CD14-positive monocyte (primary cell): ENCODE measurements around the gene SYTL4. TPM values are rescaled to one million over a fixed set of nuclear protein-coding genes. Genes with fewer than 3 reads are reported as not detected.

Experiments used
- DNase-seq, 3 donors: peaks; one replicate each; pipeline ENCODE4 v3.0.0-alpha.2; 2011 to 2022
- H2AFZ ChIP-seq: 2 replicates; pipeline ENCODE4 v1.6.0; 2012; ENCODE audit warnings: mild to moderate bottlenecking, low read depth, low read length, inconsistent platforms; ENCODE audit not compliant: insufficient read depth, poor library complexity, severe bottlenecking
- H3K27ac ChIP-seq, 2 donors: 1 replicate in 1 of 2; 2 replicates in 1 of 2; pipeline ENCODE4 v1.5.1; 2012 to 2013; ENCODE audit warnings: low read length in 2 of 2, control low read depth in 1 of 2, inconsistent platforms in 1 of 2, low read depth in 1 of 2, mild to moderate bottlenecking in 1 of 2
- H3K27me3 ChIP-seq, 2 donors: one replicate each; pipeline versions ENCODE4 v1.6.0 to v1.6.1; 2011 to 2013; ENCODE audit warnings: low read length in 2 of 2; ENCODE audit not compliant: control insufficient read depth in 2 of 2, insufficient read depth in 2 of 2
- H3K36me3 ChIP-seq, 2 donors: replicated peaks in 1 of 2; 1 replicate in 1 of 2; 2 replicates in 1 of 2; pipeline versions ENCODE4 v1.5.1 to v1.6.1; 2012 to 2013; ENCODE audit warnings: low read length in 2 of 2, control low read depth in 1 of 2, inconsistent platforms in 1 of 2, mild to moderate bottlenecking in 1 of 2; ENCODE audit not compliant: insufficient read depth in 2 of 2, control insufficient read depth in 1 of 2
- H3K4me1 ChIP-seq, 2 donors: 1 replicate in 1 of 2; 2 replicates in 1 of 2; pipeline versions ENCODE4 v1.5.1 to v1.6.1; 2012 to 2013; ENCODE audit warnings: low read length in 2 of 2, control low read depth in 1 of 2, inconsistent platforms in 1 of 2, mild to moderate bottlenecking in 1 of 2, moderate library complexity in 1 of 2; ENCODE audit not compliant: insufficient read depth in 2 of 2, control insufficient read depth in 1 of 2
- H3K4me2 ChIP-seq: replicated peaks from 2 replicates; pipeline ENCODE3; 2012; ENCODE audit warnings: low read length, moderate library complexity, mild to moderate bottlenecking; ENCODE audit not compliant: poor library complexity, severe bottlenecking; ENCODE audit errors: extremely low read depth
- H3K4me3 ChIP-seq, 3 experiments: fragments of 200-600 bp in 1 of 3; sonication (generic) in 1 of 3; replicated peaks in 1 of 3; 1 replicate in 2 of 3; 2 replicates in 1 of 3; pipeline ENCODE4 v1.5.1; 2011 to 2013; ENCODE audit warnings: low read length in 3 of 3, mild to moderate bottlenecking in 3 of 3, control low read depth in 2 of 3, low read depth in 2 of 3, inconsistent platforms in 1 of 3, moderate library complexity in 1 of 3
- H3K79me2 ChIP-seq: 2 replicates; pipeline ENCODE4 v1.6.0; 2012; ENCODE audit warnings: mild to moderate bottlenecking, control low read depth, inconsistent platforms, low read length, moderate library complexity; ENCODE audit not compliant: insufficient read depth
- H3K9ac ChIP-seq: 2 replicates; pipeline ENCODE4 v1.6.0; 2017; ENCODE audit warnings: low read length, mild to moderate bottlenecking; ENCODE audit not compliant: insufficient read depth, poor library complexity, severe bottlenecking
- H3K9me3 ChIP-seq, 2 donors: replicated peaks in 1 of 2; 1 replicate in 1 of 2; 2 replicates in 1 of 2; pipeline versions ENCODE4 v1.5.1 to v1.6.1; 2012 to 2013; ENCODE audit warnings: low read length in 2 of 2, control low read depth in 1 of 2; ENCODE audit not compliant: control insufficient read depth in 1 of 2, insufficient read depth in 1 of 2
- H4K20me1 ChIP-seq: 2 replicates; pipeline ENCODE4 v1.6.0; 2012; ENCODE audit warnings: mild to moderate bottlenecking, low read length, control low read depth, moderate library complexity; ENCODE audit not compliant: insufficient read depth
- H3K27ac Mint-ChIP-seq, 7 donors: one replicate each; pipeline ENCODE4 v1.8.0; 2020; ENCODE audit warnings: mild to moderate bottlenecking in 7 of 7, mixed read lengths in 7 of 7, moderate library complexity in 6 of 7, inconsistent platforms in 2 of 7
- H3K27me3 Mint-ChIP-seq, 3 donors: one replicate each; pipeline ENCODE4 v1.8.0; 2021 to 2022; ENCODE audit warnings: low read depth in 3 of 3, mild to moderate bottlenecking in 3 of 3, mixed read lengths in 3 of 3, moderate library complexity in 3 of 3, inconsistent platforms in 1 of 3
- H3K36me3 Mint-ChIP-seq, 2 donors: one replicate each; pipeline ENCODE4 v1.8.0; 2020; ENCODE audit warnings: mixed read lengths in 2 of 2, inconsistent platforms in 1 of 2, mild to moderate bottlenecking in 1 of 2
- H3K4me1 Mint-ChIP-seq: one replicate; pipeline ENCODE4 v1.8.0; 2020; ENCODE audit warnings: mild to moderate bottlenecking, mixed read lengths
- H3K4me3 Mint-ChIP-seq, 2 donors: one replicate each; pipeline ENCODE4 v1.8.0; 2020; ENCODE audit warnings: mild to moderate bottlenecking in 2 of 2, mixed read lengths in 2 of 2, moderate library complexity in 1 of 2
- H3K9me3 Mint-ChIP-seq, 7 donors: one replicate each; pipeline ENCODE4 v1.8.0; 2020 to 2022; ENCODE audit warnings: mixed read lengths in 7 of 7, mild to moderate bottlenecking in 6 of 7, moderate library complexity in 6 of 7, inconsistent platforms in 2 of 7
- WGBS: methylation state at CpG from one replicate; pipeline ENCODE4 v1.1.5; 2013; ENCODE audit warnings: missing lambda C conversion rate; ENCODE audit not compliant: insufficient coverage; 5-methylcytosine and 5-hydroxymethylcytosine counted together
- intact Hi-C, 2 donors: fragments of 100-400 bp; cut with micrococcal nuclease; formaldehyde crosslinking; loops; one replicate each; pipeline versions ENCODE4 v1.15.0 to v1.15.1; 2023
- polyA plus RNA-seq, 3 donors: library from polyadenylated mRNA; depleted of rRNA in 1 of 3; unstranded in 2 of 3; stranded (reverse) in 1 of 3; fragments of 300-500 nt in 2 of 3; fragments of >200 nt in 1 of 3; fragmentation: Illumina TruSeq in 2 of 3; gene quantifications; 1 replicate in 2 of 3; 2 replicates in 1 of 3; pipeline ENCODE4 v1.2.3, GENCODE V29; 2012 to 2021
- TF ChIP-seq, protein P1 (sequence below): fragments of 200-600 bp; IDR thresholded peaks from one replicate; pipeline ENCODE4 v1.8.0; 2022; ENCODE audit warnings: antibody characterized with exemption, mild to moderate bottlenecking

The SYTL4 gene
- polyA plus RNA-seq, 3 donors, result 0.17 TPM; not detected in 2

DNA sequence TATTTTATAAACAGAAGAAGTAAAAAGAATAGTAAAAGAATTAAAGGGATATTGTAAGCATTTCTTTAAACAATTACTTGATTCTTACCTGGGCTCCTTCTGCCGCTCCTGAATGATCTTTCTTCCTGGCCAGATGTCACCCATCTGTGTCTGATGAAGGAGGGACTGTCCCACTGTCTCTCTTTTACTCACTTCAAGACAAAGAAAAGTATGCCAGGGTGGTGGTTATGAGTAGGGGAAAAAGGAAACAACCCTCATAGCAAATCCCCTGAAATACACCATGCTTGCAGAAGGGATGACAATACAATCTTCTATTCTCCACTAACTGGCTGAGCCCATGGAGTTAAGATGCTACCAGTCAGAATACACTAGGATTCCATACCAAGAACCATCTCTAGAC is 31.1 kb downstream of the SYTL4 start:
- no peak overlapping the region for H2AFZ ChIP-seq

DNA sequence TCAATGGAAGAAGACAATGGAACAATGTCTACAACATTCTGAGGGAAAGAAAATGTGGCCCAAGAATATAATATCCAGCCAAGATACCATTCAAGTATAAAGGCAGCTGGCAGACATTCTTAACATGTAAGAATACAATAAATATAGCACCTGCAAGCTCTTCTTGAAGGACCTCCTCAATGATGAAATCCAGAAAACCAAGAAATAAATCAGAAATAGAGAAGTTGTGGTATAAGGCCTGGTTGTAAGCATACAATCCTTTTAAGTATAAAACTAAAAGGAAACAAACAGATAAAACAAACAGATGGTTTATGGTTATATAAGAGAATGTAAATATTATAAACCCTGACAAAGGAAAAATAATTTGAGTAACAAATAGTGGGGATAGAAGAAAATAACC is 33.4 kb downstream of the SYTL4 start:
- H3K4me3 Mint-ChIP-seq, result no peak overlapping the region
- H3K79me2 ChIP-seq, result no peaks in the 10 kb centered on the region
- H2AFZ ChIP-seq, result no peak overlapping the region
- no peak overlapping the region for H3K9ac ChIP-seq
- H3K4me2 ChIP-seq, result no peak overlapping the region
- peaks cover 0 to 2% (median 0%) of the 10 kb centered on the region in 7 donors for H3K9me3 Mint-ChIP-seq
- no peaks in the 10 kb centered on the region for H3K36me3 ChIP-seq
- H3K27ac ChIP-seq, result no peak overlapping the region
- H3K36me3 Mint-ChIP-seq, result no peaks in the 10 kb centered on the region
- peaks cover 4 to 8% (median 5%) of the 10 kb centered on the region in 3 donors for H3K27me3 Mint-ChIP-seq
- H3K4me1 Mint-ChIP-seq, result no peaks in the 10 kb centered on the region
- TF ChIP-seq, protein P1, sequence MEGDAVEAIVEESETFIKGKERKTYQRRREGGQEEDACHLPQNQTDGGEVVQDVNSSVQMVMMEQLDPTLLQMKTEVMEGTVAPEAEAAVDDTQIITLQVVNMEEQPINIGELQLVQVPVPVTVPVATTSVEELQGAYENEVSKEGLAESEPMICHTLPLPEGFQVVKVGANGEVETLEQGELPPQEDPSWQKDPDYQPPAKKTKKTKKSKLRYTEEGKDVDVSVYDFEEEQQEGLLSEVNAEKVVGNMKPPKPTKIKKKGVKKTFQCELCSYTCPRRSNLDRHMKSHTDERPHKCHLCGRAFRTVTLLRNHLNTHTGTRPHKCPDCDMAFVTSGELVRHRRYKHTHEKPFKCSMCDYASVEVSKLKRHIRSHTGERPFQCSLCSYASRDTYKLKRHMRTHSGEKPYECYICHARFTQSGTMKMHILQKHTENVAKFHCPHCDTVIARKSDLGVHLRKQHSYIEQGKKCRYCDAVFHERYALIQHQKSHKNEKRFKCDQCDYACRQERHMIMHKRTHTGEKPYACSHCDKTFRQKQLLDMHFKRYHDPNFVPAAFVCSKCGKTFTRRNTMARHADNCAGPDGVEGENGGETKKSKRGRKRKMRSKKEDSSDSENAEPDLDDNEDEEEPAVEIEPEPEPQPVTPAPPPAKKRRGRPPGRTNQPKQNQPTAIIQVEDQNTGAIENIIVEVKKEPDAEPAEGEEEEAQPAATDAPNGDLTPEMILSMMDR, result no peak
- no peaks in the 10 kb centered on the region for H3K9me3 ChIP-seq
- H3K27me3 ChIP-seq, result no peaks in the 10 kb centered on the region
- H4K20me1 ChIP-seq, result no peaks in the 10 kb centered on the region
- H3K4me1 ChIP-seq, result no peaks in the 10 kb centered on the region
- H3K27ac Mint-ChIP-seq, result no peak overlapping the region
- DNase-seq, result no peak
- no peak overlapping the region for H3K4me3 ChIP-seq
- intact Hi-C loops, result no loop called here

More for the DNA sequence above, 31.1 kb downstream of the SYTL4 start:
- no peaks in the 10 kb centered on the region for H3K9me3 ChIP-seq
- H3K4me1 ChIP-seq, result no peaks in the 10 kb centered on the region
- no peaks in the 10 kb centered on the region for H3K79me2 ChIP-seq
- no peak overlapping the region for H3K27ac ChIP-seq
- no peaks in the 10 kb centered on the region for H3K36me3 ChIP-seq
- no peak overlapping the region for H3K4me3 ChIP-seq
- H3K9ac ChIP-seq, result no peak overlapping the region
- H3K27me3 ChIP-seq, result peaks cover 0 to 2% of the 10 kb centered on the region in 2 donors
- H3K4me2 ChIP-seq, result no peak overlapping the region
- TF ChIP-seq, protein P1, result no peak
- no CpG with 5 or more reads among the region's 1 CpG for WGBS
- DNase-seq, result no peak
- H3K27me3 Mint-ChIP-seq, result peaks cover 4 to 8% (median 8%) of the 10 kb centered on the region in 3 donors
- no peaks in the 10 kb centered on the region for H3K36me3 Mint-ChIP-seq
- H4K20me1 ChIP-seq, result no peaks in the 10 kb centered on the region
- intact Hi-C loops, result no loop called here
- peaks cover 0 to 2% (median 0%) of the 10 kb centered on the region in 7 donors for H3K9me3 Mint-ChIP-seq
- no peaks in the 10 kb centered on the region for H3K4me1 Mint-ChIP-seq
- no peak overlapping the region for H3K27ac Mint-ChIP-seq
- H3K4me3 Mint-ChIP-seq, result no peak overlapping the region
